ENCODE results near the gene AFG1L.

The AFG1L gene

GRCh38 chr6:108454356-108454755 lies 159.5 kb downstream of the AFG1L start:
- Histone ChIP-seq H3K36me3 (ENCODE audit: insufficient read depth, insufficient read length, low read length) (no peaks in the 10 kb centered on the region), H3K4me1 (ENCODE audit: insufficient read depth, insufficient read length) (no peaks in the 10 kb centered on the region), H3K27me3 (ENCODE audit: insufficient read depth, insufficient read length) (no peaks in the 10 kb centered on the region), H3K9ac (ENCODE audit: insufficient read length, low read depth) (no peak overlapping the region), H3K9me3 (ENCODE audit: insufficient read depth, low read length) (no peaks in the 10 kb centered on the region), H3K4me3 (ENCODE audit: insufficient read length, low read depth) (no peak overlapping the region)
- TF ChIP-seq SUZ12 (IDR thresholded peaks at IDR 0.05; ENCODE audit: extremely low read depth, insufficient read depth, insufficient read length) (no peak), ZNF274 (IDR thresholded peaks at IDR 0.05; ENCODE audit: low read depth, low read length) (no peak)
- DNase-seq (ENCODE audit: low read depth, low spot score), result no peak

- Histone ChIP-seq H3K36me3 (ENCODE audit: insufficient read depth, insufficient read length, low read length) (no peaks in the 10 kb centered on the region), H3K4me3 (ENCODE audit: insufficient read length, low read depth) (no peak overlapping the region), H3K9ac (ENCODE audit: insufficient read length, low read depth) (no peak overlapping the region), H3K4me1 (ENCODE audit: insufficient read depth, insufficient read length) (no peaks in the 10 kb centered on the region), H3K27me3 (ENCODE audit: insufficient read depth, insufficient read length) (no peaks in the 10 kb centered on the region), H3K9me3 (ENCODE audit: insufficient read depth, low read length) (no peaks in the 10 kb centered on the region)
- no peak for TF ChIP-seq SUZ12 (IDR thresholded peaks at IDR 0.05; ENCODE audit: extremely low read depth, insufficient read depth, insufficient read length)
- no peak for TF ChIP-seq ZNF274 (IDR thresholded peaks at IDR 0.05; ENCODE audit: low read depth, low read length)
- TF ChIP-seq YY1 (IDR thresholded peaks at IDR 0.05; ENCODE audit: insufficient read depth, insufficient read length), result no peak
- DNase-seq (ENCODE audit: low read depth, low spot score), result no peak
Measured at GRCh38 chr6:108455688-108456087, 160.8 kb downstream of the AFG1L start.

DNA sequence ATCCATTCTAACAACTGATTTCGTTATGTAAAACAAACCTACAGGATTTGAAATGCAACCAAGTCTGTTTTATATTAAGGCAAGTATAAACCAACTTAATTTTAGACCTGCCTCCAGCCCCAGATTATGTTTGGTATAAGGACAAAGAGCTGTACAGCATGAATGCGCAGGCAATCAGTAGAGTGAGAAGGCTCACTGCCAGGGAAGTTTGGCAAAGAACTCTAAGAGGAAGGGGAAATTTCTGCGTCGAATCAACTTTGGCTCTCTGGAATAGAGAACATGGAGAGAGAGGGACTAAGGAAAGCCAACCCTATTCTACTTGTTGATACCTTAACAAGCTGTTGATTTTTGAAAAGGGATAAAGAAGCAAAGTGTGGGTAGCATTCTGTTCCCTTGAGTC lies 168.9 kb downstream of the AFG1L start:
- Histone ChIP-seq H3K9ac (ENCODE audit: insufficient read length, low read depth) (no peak overlapping the region), H3K9me3 (ENCODE audit: insufficient read depth, low read length) (no peaks in the 10 kb centered on the region), H3K36me3 (ENCODE audit: insufficient read depth, insufficient read length, low read length) (no peaks in the 10 kb centered on the region), H3K4me3 (ENCODE audit: insufficient read length, low read depth) (no peak overlapping the region), H3K4me1 (ENCODE audit: insufficient read depth, insufficient read length) (no peaks in the 10 kb centered on the region), H3K27me3 (ENCODE audit: insufficient read depth, insufficient read length) (no peaks in the 10 kb centered on the region)
- DNase-seq (ENCODE audit: low read depth, low spot score), result no peak
- no peak for TF ChIP-seq ZNF274 (IDR thresholded peaks at IDR 0.05; ENCODE audit: low read depth, low read length)
- no peak for TF ChIP-seq YY1 (IDR thresholded peaks at IDR 0.05; ENCODE audit: insufficient read depth, insufficient read length)
- no peak for TF ChIP-seq SUZ12 (IDR thresholded peaks at IDR 0.05; ENCODE audit: extremely low read depth, insufficient read depth, insufficient read length)

DNA sequence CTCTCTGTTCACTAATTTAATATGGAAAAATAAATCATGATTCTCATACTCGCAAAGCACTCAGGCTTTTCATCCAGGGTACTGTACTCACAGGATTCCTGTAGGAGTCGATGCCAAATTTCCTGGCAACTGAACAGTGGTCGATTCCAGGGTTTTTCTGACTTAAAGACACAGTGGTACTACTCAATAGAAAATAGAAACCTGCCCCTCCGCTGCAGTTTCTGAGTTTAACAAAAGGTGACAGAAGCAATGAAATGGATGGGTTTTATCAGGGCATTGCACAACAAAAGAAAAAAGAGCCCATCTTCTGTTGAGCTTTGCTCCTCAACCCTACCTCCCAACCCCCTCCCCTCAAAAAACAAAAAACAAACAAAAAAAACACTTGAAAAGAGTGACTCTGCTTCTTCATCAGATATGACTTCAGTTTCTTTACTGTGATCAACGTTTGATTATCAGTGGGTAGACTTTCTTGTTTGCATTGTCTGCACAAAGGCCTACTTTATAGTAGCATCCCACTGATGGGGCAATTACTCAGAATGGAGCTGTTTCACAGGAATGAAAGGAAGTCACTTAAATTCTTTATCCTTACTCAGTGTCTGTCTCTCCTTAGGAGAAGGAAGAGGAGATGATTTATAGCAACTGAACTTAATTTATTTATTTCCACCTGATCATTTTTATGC lies 169.7 kb downstream of the AFG1L start:
- no peaks in the 10 kb centered on the region for H3K36me3 ChIP-seq (ENCODE audit: insufficient read depth, insufficient read length, low read length)
- no peaks in the 10 kb centered on the region for H3K9me3 ChIP-seq (ENCODE audit: insufficient read depth, low read length)
- TF ChIP-seq YY1 (IDR thresholded peaks at IDR 0.05; ENCODE audit: insufficient read depth, insufficient read length), result no peak
- no peak for TF ChIP-seq SUZ12 (IDR thresholded peaks at IDR 0.05; ENCODE audit: extremely low read depth, insufficient read depth, insufficient read length)
- TF ChIP-seq ZNF274 (IDR thresholded peaks at IDR 0.05; ENCODE audit: low read depth, low read length), result no peak
- no peaks in the 10 kb centered on the region for H3K27me3 ChIP-seq (ENCODE audit: insufficient read depth, insufficient read length)
- H3K9ac ChIP-seq (ENCODE audit: insufficient read length, low read depth), result no peak overlapping the region
- H3K4me1 ChIP-seq (ENCODE audit: insufficient read depth, insufficient read length), result no peaks in the 10 kb centered on the region
- DNase-seq (ENCODE audit: low read depth, low spot score), result no peak
- H3K4me3 ChIP-seq (ENCODE audit: insufficient read length, low read depth), result no peak overlapping the region

DNA sequence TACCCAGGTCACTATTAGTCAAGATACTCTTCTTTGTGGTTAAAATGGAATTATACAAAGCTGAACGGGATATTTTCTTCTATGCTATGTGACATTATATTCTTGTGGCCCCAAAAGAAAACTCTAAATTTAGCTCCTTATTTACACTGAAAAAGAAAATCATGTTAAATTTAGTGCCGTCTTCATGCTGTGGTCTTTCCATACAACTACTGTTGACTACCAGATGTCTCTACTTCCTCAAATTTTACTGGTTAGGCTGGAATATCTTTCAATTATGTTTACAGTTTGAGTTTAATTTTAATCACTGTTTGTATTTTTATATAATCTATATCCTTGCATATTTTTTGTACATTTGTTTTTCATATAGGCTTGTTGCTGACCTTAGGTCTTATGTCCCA lies 170.2 kb downstream of the AFG1L start:
- H3K4me1 ChIP-seq (ENCODE audit: insufficient read depth, insufficient read length), result no peaks in the 10 kb centered on the region
- no peaks in the 10 kb centered on the region for H3K27me3 ChIP-seq (ENCODE audit: insufficient read depth, insufficient read length)
- no peak overlapping the region for H3K4me3 ChIP-seq (ENCODE audit: insufficient read length, low read depth)
- H3K9ac ChIP-seq (ENCODE audit: insufficient read length, low read depth), result no peak overlapping the region
- no peak for DNase-seq (ENCODE audit: low read depth, low spot score)
- H3K9me3 ChIP-seq (ENCODE audit: insufficient read depth, low read length), result no peaks in the 10 kb centered on the region
- TF ChIP-seq YY1 (IDR thresholded peaks at IDR 0.05; ENCODE audit: insufficient read depth, insufficient read length), result no peak
- no peak for TF ChIP-seq ZNF274 (IDR thresholded peaks at IDR 0.05; ENCODE audit: low read depth, low read length)
- no peaks in the 10 kb centered on the region for H3K36me3 ChIP-seq (ENCODE audit: insufficient read depth, insufficient read length, low read length)

DNA sequence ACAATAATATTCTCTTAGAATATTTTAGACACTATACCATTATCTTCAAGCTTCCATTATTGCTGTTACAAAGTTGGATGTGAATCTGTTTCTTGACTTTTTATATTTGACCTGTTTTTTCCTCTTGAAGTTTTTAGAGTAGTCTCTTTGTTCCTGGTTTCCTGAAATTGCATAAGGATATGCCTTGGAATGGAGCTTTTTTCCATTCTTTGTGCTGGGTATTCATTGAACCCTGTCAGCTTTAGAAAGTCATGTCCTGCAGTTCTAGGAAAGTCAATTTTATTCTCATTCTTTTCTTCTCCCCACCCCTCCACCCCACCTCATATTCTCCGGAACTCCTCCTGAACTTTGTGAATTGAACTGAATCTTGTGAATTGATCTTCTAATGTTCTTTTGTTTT lies 173.5 kb downstream of the AFG1L start:
- no peaks in the 10 kb centered on the region for H3K36me3 ChIP-seq (ENCODE audit: insufficient read depth, insufficient read length, low read length)
- H3K4me1 ChIP-seq (ENCODE audit: insufficient read depth, insufficient read length), result no peaks in the 10 kb centered on the region
- no peaks in the 10 kb centered on the region for H3K27me3 ChIP-seq (ENCODE audit: insufficient read depth, insufficient read length)
- no peaks in the 10 kb centered on the region for H3K9me3 ChIP-seq (ENCODE audit: insufficient read depth, low read length)
- no peak overlapping the region for H3K4me3 ChIP-seq (ENCODE audit: insufficient read length, low read depth)
- DNase-seq (ENCODE audit: low read depth, low spot score), result no peak
- no peak overlapping the region for H3K9ac ChIP-seq (ENCODE audit: insufficient read length, low read depth)
- no peak for TF ChIP-seq SUZ12 (IDR thresholded peaks at IDR 0.05; ENCODE audit: extremely low read depth, insufficient read depth, insufficient read length)
- no peak for TF ChIP-seq YY1 (IDR thresholded peaks at IDR 0.05; ENCODE audit: insufficient read depth, insufficient read length)
- no peak for TF ChIP-seq ZNF274 (IDR thresholded peaks at IDR 0.05; ENCODE audit: low read depth, low read length)

GRCh38 chr6:108469316-108469715 lies 174.5 kb downstream of the AFG1L start:
- no peak overlapping the region for H3K4me3 ChIP-seq (ENCODE audit: insufficient read length, low read depth)
- H3K9me3 ChIP-seq (ENCODE audit: insufficient read depth, low read length), result no peaks in the 10 kb centered on the region
- H3K4me1 ChIP-seq (ENCODE audit: insufficient read depth, insufficient read length), result no peaks in the 10 kb centered on the region
- H3K36me3 ChIP-seq (ENCODE audit: insufficient read depth, insufficient read length, low read length), result no peaks in the 10 kb centered on the region
- H3K9ac ChIP-seq (ENCODE audit: insufficient read length, low read depth), result no peak overlapping the region
- no peak for DNase-seq (ENCODE audit: low read depth, low spot score)
- no peak for TF ChIP-seq SUZ12 (IDR thresholded peaks at IDR 0.05; ENCODE audit: extremely low read depth, insufficient read depth, insufficient read length)
- no peak for TF ChIP-seq YY1 (IDR thresholded peaks at IDR 0.05; ENCODE audit: insufficient read depth, insufficient read length)
- TF ChIP-seq ZNF274 (IDR thresholded peaks at IDR 0.05; ENCODE audit: low read depth, low read length), result no peak
- no peaks in the 10 kb centered on the region for H3K27me3 ChIP-seq (ENCODE audit: insufficient read depth, insufficient read length)
